OCI-LY3 (cell line): ENCODE measurements around the gene SGCA.

Experiments used
- H2AFZ ChIP-seq: fragments of 200-600, 300-600 bp; shearing (Covaris generic); 2 replicates; pipeline ENCODE4 v1.6.0; 2014; ENCODE audit warnings: antibody characterized with exemption, low read depth, low read length
- H3K27ac ChIP-seq: fragments of 200-600, 300-600 bp; sonication (generic); 2 replicates; pipeline ENCODE4 v1.5.1; 2014; ENCODE audit warnings: mild to moderate bottlenecking, low read length, moderate library complexity, mixed read lengths
- H3K27me3 ChIP-seq: fragments of 200-600, 300-600 bp; sonication (generic); 2 replicates; pipeline ENCODE4 v1.6.1; 2014; ENCODE audit warnings: low read depth, low read length, mixed read lengths
- H3K36me3 ChIP-seq: fragments of 200-600, 300-600 bp; sonication (generic); replicated peaks from 2 replicates; pipeline ENCODE3; 2014; ENCODE audit warnings: low read depth, low read length, mixed read lengths
- H3K4me1 ChIP-seq: fragments of 300-600, 200-600 bp; sonication (generic); 2 replicates; pipeline ENCODE4 v1.6.1; 2014; ENCODE audit warnings: low read length, mixed read lengths
- H3K4me2 ChIP-seq: fragments of 200-600, 300-600 bp; sonication (generic); 2 replicates; pipeline ENCODE4 v1.6.1; 2014; ENCODE audit warnings: low read length, mixed read lengths
- H3K4me3 ChIP-seq: fragments of 300-600, 200-600 bp; sonication (generic); 2 replicates; pipeline ENCODE4 v1.5.1; 2014; ENCODE audit warnings: antibody characterized with exemption, mild to moderate bottlenecking, low read length, moderate library complexity
- H3K79me2 ChIP-seq: fragments of 300-600, 200-600 bp; shearing (Covaris generic); 2 replicates; pipeline ENCODE4 v1.6.1; 2014; ENCODE audit warnings: mild to moderate bottlenecking, low read length, mixed read lengths
- H3K9ac ChIP-seq: fragments of 300-600, 200-600 bp; shearing (Covaris generic); 2 replicates; pipeline ENCODE4 v1.6.0; 2014; ENCODE audit warnings: mild to moderate bottlenecking, low read length, moderate library complexity
- H3K9me3 ChIP-seq: fragments of 200-600, 300-600 bp; shearing (Covaris generic); 2 replicates; pipeline ENCODE4 v1.6.1; 2014; ENCODE audit warnings: low read length, mixed read lengths; ENCODE audit not compliant: insufficient read depth
- H4K20me1 ChIP-seq: fragments of 200-600, 300-600 bp; sonication (generic); 2 replicates; pipeline ENCODE4 v1.6.1; 2016; ENCODE audit warnings: low read length, mixed read lengths; ENCODE audit not compliant: insufficient read depth
- EZH2phosphoT487 ChIP-seq: fragments of 200-600 bp; shearing (Covaris generic); IDR thresholded peaks from 2 replicates; pipeline ENCODE4 v1.6.1; 2018; ENCODE audit warnings: antibody characterized with exemption, mixed run types, low read depth
- TF ChIP-seq, protein P1 (sequence below): fragments of 200-600, 300-600 bp; sonication (generic); IDR thresholded peaks from 2 replicates; pipeline ENCODE4 v1.5.1; 2014; ENCODE audit warnings: antibody characterized with exemption, low read length, low read depth

The SGCA gene

DNA sequence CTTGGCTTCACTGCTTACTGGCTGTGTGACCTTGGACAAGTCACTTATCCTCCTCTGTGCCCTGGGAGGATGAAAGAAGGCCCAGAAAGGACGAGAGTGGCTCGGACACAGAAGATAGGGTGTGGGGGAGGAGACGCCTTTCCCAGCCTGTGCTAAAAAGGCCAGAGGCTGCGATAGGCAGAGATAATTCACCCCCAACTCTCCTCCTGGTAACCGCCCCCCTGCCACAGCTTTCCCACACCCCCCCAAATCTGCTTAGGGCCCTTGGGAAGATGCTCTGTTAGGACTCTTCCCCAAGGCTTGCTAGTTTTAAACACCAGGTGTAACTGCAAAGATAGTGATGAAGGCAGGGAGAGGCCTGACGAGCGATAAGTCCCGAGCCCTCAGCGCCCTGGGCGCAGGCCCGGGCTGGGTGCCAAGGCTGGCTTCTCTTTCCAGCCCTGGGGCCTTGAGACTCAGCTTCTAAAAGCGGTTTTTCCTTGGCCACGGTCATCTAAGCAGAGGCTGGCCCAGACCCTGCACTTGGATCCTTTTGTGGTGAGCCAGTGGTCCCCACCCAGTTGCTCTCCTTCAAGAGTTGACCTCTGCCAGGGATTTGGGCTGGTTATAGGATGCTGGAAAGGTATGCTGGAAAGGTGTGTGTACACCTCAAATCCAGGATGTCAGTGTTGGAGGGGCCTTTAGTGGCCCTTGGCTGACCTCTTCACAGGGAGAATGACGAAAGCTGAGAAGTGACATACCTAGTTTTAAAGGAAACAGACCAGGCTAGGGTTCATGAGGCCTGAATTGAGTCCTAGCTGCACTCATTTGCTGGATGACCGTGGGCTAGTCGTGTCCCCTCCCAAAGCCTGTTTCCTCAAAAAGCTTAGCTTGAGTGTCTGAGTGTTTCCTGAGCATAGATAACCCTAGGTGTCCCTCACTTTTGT, 11.9 kb upstream of the SGCA start:
- no peak overlapping the region for H2AFZ ChIP-seq
- peak overlapping the region; percentile 62 for H3K27ac ChIP-seq
- H3K4me2 ChIP-seq, result peak overlapping the region; percentile 80

DNA sequence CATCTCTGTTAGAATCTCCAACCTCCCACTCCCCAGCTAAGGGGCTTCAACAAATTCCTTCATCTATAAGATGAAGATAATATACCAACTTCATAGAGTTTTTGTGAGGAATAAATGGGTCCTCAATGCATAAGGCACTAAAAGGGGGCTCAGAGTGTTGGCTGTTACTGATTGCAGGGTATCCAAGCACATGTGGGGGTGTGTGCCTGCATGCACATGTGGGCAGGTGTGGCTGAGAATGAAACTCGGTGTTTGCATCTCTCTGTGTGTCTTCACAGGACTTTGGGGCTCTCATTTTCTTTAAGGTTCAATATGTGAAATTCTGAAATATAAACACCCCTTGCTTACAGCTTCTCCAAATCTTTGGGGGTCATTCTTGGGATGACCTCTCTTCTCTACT, 11.2 kb upstream of the SGCA start:
- H3K4me1 ChIP-seq, result peaks cover 38% of the 10 kb centered on the region
- H3K27me3 ChIP-seq, result no peaks in the 10 kb centered on the region
- H2AFZ ChIP-seq, result no peak overlapping the region
- H3K9me3 ChIP-seq, result no peaks in the 10 kb centered on the region
- peak overlapping the region; percentile 80 for H3K4me2 ChIP-seq
- H3K4me3 ChIP-seq, result peak overlapping the region; percentile 50
- H4K20me1 ChIP-seq, result no peaks in the 10 kb centered on the region
- H3K27ac ChIP-seq, result peak overlapping the region; percentile 62
- no peak for TF ChIP-seq EZH2phosphoT487
- TF ChIP-seq, protein P1, sequence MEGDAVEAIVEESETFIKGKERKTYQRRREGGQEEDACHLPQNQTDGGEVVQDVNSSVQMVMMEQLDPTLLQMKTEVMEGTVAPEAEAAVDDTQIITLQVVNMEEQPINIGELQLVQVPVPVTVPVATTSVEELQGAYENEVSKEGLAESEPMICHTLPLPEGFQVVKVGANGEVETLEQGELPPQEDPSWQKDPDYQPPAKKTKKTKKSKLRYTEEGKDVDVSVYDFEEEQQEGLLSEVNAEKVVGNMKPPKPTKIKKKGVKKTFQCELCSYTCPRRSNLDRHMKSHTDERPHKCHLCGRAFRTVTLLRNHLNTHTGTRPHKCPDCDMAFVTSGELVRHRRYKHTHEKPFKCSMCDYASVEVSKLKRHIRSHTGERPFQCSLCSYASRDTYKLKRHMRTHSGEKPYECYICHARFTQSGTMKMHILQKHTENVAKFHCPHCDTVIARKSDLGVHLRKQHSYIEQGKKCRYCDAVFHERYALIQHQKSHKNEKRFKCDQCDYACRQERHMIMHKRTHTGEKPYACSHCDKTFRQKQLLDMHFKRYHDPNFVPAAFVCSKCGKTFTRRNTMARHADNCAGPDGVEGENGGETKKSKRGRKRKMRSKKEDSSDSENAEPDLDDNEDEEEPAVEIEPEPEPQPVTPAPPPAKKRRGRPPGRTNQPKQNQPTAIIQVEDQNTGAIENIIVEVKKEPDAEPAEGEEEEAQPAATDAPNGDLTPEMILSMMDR, result no peak
- H3K79me2 ChIP-seq, result peaks cover 31% of the 10 kb centered on the region
- peaks cover 9% of the 10 kb centered on the region for H3K36me3 ChIP-seq
- peak overlapping the region; percentile 50 for H3K9ac ChIP-seq

More for the DNA sequence above, 11.9 kb upstream of the SGCA start:
- Histone ChIP-seq H3K9ac (no peak overlapping the region), H3K27me3 (no peaks in the 10 kb centered on the region), H4K20me1 (no peaks in the 10 kb centered on the region), H3K9me3 (no peaks in the 10 kb centered on the region), H3K4me3 (no peak overlapping the region), H3K79me2 (peaks cover 37% of the 10 kb centered on the region), H3K36me3 (peaks cover 15% of the 10 kb centered on the region), H3K4me1 (peaks cover 38% of the 10 kb centered on the region)
- no peak for TF ChIP-seq EZH2phosphoT487
- TF ChIP-seq, protein P1, result no peak

DNA sequence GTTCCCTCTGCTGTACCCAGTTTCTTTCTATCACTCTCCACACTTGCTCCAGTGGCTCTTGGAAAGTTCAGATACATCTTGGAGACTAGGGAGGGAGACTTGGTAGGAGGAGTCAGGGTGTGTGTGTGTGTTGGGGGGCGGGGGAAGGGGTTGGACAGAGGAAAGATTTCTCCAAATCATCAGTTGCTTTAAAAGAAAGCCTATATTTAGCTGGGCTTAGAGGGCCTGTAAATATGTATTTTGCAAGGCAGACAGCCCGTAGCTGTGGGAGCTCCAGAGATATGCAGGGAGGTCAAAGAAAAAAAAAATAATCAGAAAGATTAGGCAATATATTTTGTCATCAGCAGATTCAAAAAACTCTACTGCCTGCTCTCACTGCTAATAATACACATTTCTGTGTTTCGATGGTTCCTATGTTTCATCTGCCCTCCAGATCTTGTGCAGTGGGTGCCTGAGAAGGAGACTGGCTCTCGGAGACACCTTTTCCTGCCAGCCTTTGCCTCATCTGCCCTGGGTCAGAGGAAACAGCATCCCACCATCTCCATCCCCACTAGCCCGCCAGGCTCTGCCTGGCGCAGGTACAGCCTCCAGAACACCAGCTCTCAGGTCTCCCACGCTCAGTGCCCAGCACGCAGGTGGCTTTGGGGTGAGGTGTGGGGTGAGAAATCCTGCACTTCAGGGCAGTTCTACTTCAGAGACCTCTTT, 10.5 kb upstream of the SGCA start:
- peak overlapping the region; percentile 50 for H3K4me3 ChIP-seq
- peak overlapping the region; percentile 82 for H2AFZ ChIP-seq
- H3K4me1 ChIP-seq, result peaks cover 38% of the 10 kb centered on the region
- peak overlapping the region; percentile 80 for H3K4me2 ChIP-seq
- no peaks in the 10 kb centered on the region for H4K20me1 ChIP-seq
- peak overlapping the region; percentile 62 for H3K27ac ChIP-seq
- no peak for TF ChIP-seq EZH2phosphoT487
- TF ChIP-seq, protein P1, result no peak
- no peaks in the 10 kb centered on the region for H3K27me3 ChIP-seq
- H3K9me3 ChIP-seq, result no peaks in the 10 kb centered on the region
- peaks cover 4% of the 10 kb centered on the region for H3K36me3 ChIP-seq
- peaks cover 24% of the 10 kb centered on the region for H3K79me2 ChIP-seq
- peak overlapping the region; percentile 50 for H3K9ac ChIP-seq

DNA sequence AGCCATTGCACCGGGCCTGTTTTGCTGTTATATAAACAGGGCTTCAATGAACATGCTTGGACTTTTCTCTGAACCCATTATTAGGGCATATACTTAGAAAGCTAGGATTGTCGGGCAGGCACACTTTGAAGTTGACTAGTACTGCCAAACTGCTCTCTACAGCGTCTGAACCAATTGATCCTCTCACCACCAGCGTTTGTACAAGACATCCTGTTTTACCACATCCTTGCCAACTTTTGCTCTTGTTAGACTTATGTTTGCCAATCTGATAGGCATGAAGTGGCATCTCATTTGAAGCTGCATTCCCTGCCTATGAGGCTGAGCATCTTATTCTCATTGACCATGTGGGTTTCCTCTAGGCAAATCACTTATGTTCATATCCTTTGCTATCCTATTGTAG, 7.9 kb upstream of the SGCA start:
- Histone ChIP-seq H3K4me2 (no peak overlapping the region), H3K4me1 (peaks cover 46% of the 10 kb centered on the region), H3K79me2 (no peaks in the 10 kb centered on the region), H3K27me3 (no peaks in the 10 kb centered on the region), H4K20me1 (no peaks in the 10 kb centered on the region), H3K4me3 (no peak overlapping the region), H2AFZ (no peak overlapping the region), H3K36me3 (no peaks in the 10 kb centered on the region), H3K9ac (no peak overlapping the region), H3K9me3 (no peaks in the 10 kb centered on the region), H3K27ac (no peak overlapping the region)
- TF ChIP-seq, protein P1, result no peak
- TF ChIP-seq EZH2phosphoT487, result no peak
